HG03175 (cell line): ENCODE data around the gene TRIM67.
"Not testable (repeated sequence)": the region's sequence is repeated elsewhere in the genome, so short reads cannot be mapped to it uniquely, and the experiment has no call there.

Source experiments
- ATAC-seq: cut with Tn5 transposase; IDR thresholded peaks from one replicate; pipeline ENCODE4 v1.9.1; 2021; ENCODE audit warnings: mild to moderate bottlenecking, moderate library complexity; ENCODE audit not compliant: unreplicated experiment

TRIM67 gene

DNA sequence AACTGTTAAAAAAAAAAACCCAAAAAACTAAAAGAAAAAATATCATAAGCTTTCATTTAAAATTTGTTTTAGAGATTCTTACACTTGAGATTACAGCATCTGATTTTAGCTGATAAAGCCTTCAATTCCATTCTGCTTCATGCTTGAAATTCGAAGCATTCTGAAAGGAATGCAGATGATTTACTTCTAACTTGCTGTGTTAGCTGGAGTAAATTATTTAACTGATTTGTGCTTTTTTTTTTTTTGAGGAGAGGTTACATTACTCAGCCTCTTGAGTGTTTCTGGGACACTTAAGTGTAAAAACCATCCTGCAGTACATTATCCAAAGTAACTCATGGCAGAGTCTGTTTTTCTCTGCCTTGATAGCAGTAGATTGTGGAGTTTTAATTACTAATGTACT is 4.5 kb upstream of the TRIM67 start:
- no peak for ATAC-seq

- ATAC-seq: not testable (repeated sequence)
Observed at GRCh38 chr1:231158141-231158540, 3.7 kb upstream of the TRIM67 start.

- ATAC-seq: no peak
Observed at GRCh38 chr1:231159202-231159962, 2.5 kb upstream of the TRIM67 start.

- ATAC-seq: no peak
Observed at GRCh38 chr1:231159963-231160761, 1.7 kb upstream of the TRIM67 start.

GRCh38 chr1:231160895-231161666 is 777 bp upstream of the TRIM67 start:
- no peak for ATAC-seq

- ATAC-seq: peak; percentile 65
Observed at GRCh38 chr1:231162297-231162969, 575 bp downstream of the TRIM67 start.

- ATAC-seq: no peak
Observed at GRCh38 chr1:231162970-231163829, 1.3 kb downstream of the TRIM67 start.

- no peak for ATAC-seq
Observed at GRCh38 chr1:231163830-231164427, 2.1 kb downstream of the TRIM67 start.

- ATAC-seq: no peak
Observed at GRCh38 chr1:231165371-231165770, 3.5 kb downstream of the TRIM67 start.

GRCh38 chr1:231166398-231166797 is 4.5 kb downstream of the TRIM67 start:
- no peak for ATAC-seq

GRCh38 chr1:231170875-231171274 is 9.0 kb downstream of the TRIM67 start:
- no peak for ATAC-seq

DNA sequence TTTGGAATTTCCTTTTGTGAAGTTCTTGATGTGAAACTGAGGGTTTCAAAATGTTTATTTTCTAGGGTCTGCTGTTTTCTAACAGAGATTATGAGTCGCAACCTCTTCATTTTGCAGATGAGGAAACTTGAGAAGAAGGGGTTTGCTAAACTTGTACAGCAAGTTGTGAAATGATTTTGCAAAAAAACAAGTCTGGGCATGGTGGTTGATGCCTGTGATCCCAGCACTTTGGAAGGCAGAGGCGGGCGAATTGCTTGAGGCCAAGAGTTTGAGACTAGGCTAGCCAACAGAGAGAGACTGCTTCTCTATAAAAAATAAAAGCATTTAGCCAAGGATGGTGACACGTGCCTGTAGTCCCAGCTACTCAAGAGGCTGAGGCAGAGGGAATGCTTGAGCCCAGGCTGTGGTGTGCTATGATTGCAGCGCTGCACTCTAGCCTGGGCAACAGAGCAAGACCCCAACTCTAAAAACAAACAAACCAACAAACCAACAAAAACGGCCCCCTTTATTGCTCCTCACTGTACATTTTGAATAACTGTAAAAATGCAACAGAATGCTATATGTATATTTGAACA is 9.9 kb downstream of the TRIM67 start:
- ATAC-seq: no peak

DNA sequence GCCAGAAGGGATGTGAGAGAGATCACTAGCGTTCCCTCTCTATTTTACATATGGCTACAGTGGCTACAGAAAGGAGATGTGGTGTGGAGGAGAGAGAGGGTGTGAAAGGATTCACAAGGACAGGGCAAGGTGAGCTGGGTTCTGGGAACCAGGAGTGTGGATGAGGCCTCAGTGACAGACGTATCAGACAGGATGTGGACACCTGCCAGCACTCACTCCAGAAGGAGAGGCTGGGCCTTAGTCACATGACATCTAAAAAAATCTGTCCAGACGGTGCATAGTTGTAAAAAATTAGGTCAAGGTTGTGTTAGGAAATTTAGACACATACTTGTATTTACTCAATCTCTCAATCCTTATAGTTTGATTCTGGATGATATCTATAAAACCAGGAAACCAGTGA is 10.6 kb downstream of the TRIM67 start:
- ATAC-seq: no peak

- no peak for ATAC-seq
Observed at GRCh38 chr1:231176421-231176820, 14.6 kb downstream of the TRIM67 start.

GRCh38 chr1:231177226-231177625 is 15.4 kb downstream of the TRIM67 start:
- no peak for ATAC-seq

DNA sequence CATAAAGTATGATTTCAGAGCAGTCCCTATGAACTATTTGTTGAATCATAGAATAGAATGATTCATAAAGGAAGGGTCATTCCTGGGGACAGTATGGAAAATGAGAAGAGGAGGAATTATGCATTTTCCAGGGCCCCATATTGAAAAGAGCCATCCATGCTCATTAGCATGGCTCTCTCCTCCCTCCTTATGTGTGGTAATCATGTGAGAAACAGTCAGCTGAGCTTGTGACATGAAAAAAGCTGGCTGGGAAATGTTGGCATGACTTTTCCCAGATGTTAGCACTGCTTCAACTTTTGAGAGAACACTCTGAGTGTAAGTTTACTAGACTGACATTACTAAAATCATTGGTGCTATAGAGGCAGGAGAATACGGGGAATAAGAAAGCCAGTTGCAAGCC is 16.1 kb downstream of the TRIM67 start:
- no peak for ATAC-seq

DNA sequence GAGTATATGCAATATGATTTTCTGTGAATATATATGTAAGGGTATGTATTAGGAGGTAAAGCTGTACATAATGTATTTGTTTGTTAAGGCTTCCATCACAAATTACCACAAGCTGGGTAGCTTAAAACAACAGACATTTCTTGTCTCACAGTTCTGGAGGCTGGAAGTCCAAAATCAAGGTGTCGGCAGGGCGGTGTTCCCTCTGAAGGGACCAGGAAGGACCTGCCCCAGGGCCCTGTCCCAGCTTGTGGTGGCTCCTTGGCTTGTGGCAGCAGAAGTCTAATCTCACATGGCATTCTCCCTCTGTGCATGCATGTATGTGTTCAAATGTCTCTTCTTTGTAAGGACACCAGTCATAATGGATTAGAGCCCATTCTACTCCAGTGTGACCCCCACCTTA is 17.1 kb downstream of the TRIM67 start:
- no peak for ATAC-seq

DNA sequence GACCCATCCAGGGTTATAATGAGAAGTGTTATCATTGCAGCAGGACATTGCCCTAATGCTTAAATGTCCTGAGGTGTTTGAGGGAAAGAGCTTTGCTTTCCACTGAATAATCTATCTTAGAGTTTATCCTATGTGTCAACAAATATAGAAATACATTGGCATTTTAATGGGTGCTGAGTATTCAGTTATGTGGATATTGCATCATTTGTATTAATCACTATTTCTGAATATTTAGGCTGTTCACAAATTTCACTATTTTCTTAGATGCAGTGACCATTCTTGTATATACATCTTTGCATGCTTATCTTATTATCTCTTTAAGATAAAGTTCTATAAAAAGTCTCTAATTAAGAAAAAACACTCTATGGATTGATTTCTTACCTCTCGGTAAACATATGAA is 18.2 kb downstream of the TRIM67 start:
- ATAC-seq: no peak

DNA sequence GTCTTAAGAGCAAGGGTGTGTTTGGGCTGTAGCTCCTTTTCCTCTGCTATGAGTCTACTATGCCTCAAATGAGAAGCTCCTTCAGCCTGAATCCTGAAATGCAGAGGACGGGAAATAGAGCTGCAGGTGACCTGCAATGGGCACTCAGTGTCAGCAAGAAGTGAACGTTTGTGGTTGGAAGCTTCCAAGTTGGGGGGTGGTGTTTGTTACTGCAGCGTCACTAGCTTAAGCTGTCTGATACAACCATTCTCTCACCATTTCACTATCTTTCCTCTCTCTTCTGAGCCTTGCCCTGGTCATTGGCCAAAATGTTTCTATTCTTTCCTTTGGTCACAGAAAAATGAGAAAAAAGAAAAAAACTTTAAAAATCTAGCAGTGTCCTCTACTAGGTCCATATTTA is 19.4 kb downstream of the TRIM67 start:
- no peak for ATAC-seq
